Activated CD8-positive, alpha-beta memory T cell treated with anti-CD3 and anti-CD28 coated beads for 48 hours (primary cell): ENCODE results near the gene HHATL.

Experiments
- DNase-seq, 3 experiments: peaks; one replicate each; pipeline ENCODE4 v3.0.0-alpha.2; 2020; ENCODE audit warnings: low read depth in 2 of 3, low spot score in 2 of 3

The HHATL gene

GRCh38 chr3:42685891-42686820, 16.4 kb downstream of the HHATL start:
- no peak for DNase-seq

- no peak for DNase-seq
Measured at GRCh38 chr3:42685363-42685881, 17.2 kb downstream of the HHATL start, which contains the start of gene KLHL40. Gene KLHL40 (plus strand): TSS chr3:42685537. CDS start chr3:42685619, 82 bp downstream.

- no peak for DNase-seq
Measured at GRCh38 chr3:42684632-42685362, 17.8 kb downstream of the HHATL start.

GRCh38 chr3:42683875-42684598, 18.6 kb downstream of the HHATL start:
- DNase-seq = peak in 1 of 3 experiments; percentile 6

GRCh38 chr3:42682301-42683070, 20.1 kb downstream of the HHATL start:
- no peak for DNase-seq

- DNase-seq = no peak
Measured at GRCh38 chr3:42681361-42682038, 21.1 kb downstream of the HHATL start.

- no peak for DNase-seq
Measured at GRCh38 chr3:42680806-42681205, 21.8 kb downstream of the HHATL start.

GRCh38 chr3:42680271-42680670, 22.3 kb downstream of the HHATL start:
- no peak for DNase-seq

- no peak for DNase-seq
Measured at GRCh38 chr3:42678447-42678846, 24.2 kb downstream of the HHATL start.

- DNase-seq = no peak
Measured at GRCh38 chr3:42675909-42676308, 26.7 kb downstream of the HHATL start.

GRCh38 chr3:42674146-42674545, 28.5 kb downstream of the HHATL start:
- DNase-seq = no peak

GRCh38 chr3:42673082-42673481, 29.5 kb downstream of the HHATL start:
- no peak for DNase-seq

GRCh38 chr3:42672515-42672914, 30.1 kb downstream of the HHATL start:
- DNase-seq = no peak

- DNase-seq = no peak
Measured at GRCh38 chr3:42670670-42671069, 31.9 kb downstream of the HHATL start.

GRCh38 chr3:42670051-42670576, 32.5 kb downstream of the HHATL start:
- DNase-seq = no peak

- no peak for DNase-seq
Measured at GRCh38 chr3:42668793-42669217, 33.8 kb downstream of the HHATL start.

GRCh38 chr3:42668413-42668760, 34.2 kb downstream of the HHATL start:
- no peak for DNase-seq

- DNase-seq = no peak
Measured at GRCh38 chr3:42667523-42668412, 34.8 kb downstream of the HHATL start.

GRCh38 chr3:42667096-42667522, 35.5 kb downstream of the HHATL start:
- DNase-seq = no peak
